Type B pancreatic cell (in vitro differentiated cells): ENCODE data around the gene CAND2. TPM values are rescaled to one million over a fixed set of nuclear protein-coding genes. Genes with fewer than 3 reads are reported as not detected.
"Not testable (repeated sequence)": the region's sequence is repeated elsewhere in the genome, so short reads cannot be mapped to it uniquely, and the experiment has no call there.

Experiments used
- DNase-seq: peaks from one replicate; pipeline ENCODE4 v3.0.0; 2021; ENCODE audit warnings: mixed read lengths; ENCODE audit not compliant: unreplicated experiment; ENCODE audit errors: extremely low spot score
- H3K27ac Mint-ChIP-seq: 2 replicates; pipeline ENCODE4 v1.8.0; 2021; ENCODE audit warnings: mild to moderate bottlenecking, mixed read lengths
- H3K27me3 Mint-ChIP-seq: 2 replicates; pipeline ENCODE4 v1.8.0; 2021; ENCODE audit warnings: mixed read lengths
- H3K36me3 Mint-ChIP-seq: 2 replicates; pipeline ENCODE4 v1.8.0; 2021; ENCODE audit warnings: mixed read lengths
- H3K4me1 Mint-ChIP-seq: one replicate; pipeline ENCODE4 v1.8.0; 2021; ENCODE audit warnings: mixed read lengths; ENCODE audit not compliant: unreplicated experiment
- H3K4me3 Mint-ChIP-seq: 2 replicates; pipeline ENCODE4 v1.8.0; 2021; ENCODE audit warnings: mild to moderate bottlenecking, mixed read lengths
- H3K9me3 Mint-ChIP-seq: 2 replicates; pipeline ENCODE4 v1.8.0; 2021; ENCODE audit warnings: mixed read lengths
- total RNA-seq: library from RNA; stranded (reverse); gene quantifications from 2 replicates; pipeline ENCODE4 v1.2.1, GENCODE V29; 2021; ENCODE audit warnings: low replicate concordance
- TF ChIP-seq, protein P1 (sequence below): fragments of 200-600 bp; sonication (generic); conservative IDR thresholded peaks from 2 replicates; pipeline ENCODE4 v1.5.0; 2021; ENCODE audit warnings: antibody characterized with exemption, mild to moderate bottlenecking

The CAND2 gene
- total RNA-seq, 1 donor from 2014 or later: 11.1 TPM

- H3K27me3 Mint-ChIP-seq: peaks cover 12% of the 10 kb centered on the region
- no peaks in the 10 kb centered on the region for H3K9me3 Mint-ChIP-seq
- H3K27ac Mint-ChIP-seq: no peak overlapping the region
- H3K4me3 Mint-ChIP-seq: no peak overlapping the region
- DNase-seq: no peak
- H3K36me3 Mint-ChIP-seq: no peaks in the 10 kb centered on the region
- H3K4me1 Mint-ChIP-seq: peaks cover 18% of the 10 kb centered on the region
- TF ChIP-seq, protein P1, sequence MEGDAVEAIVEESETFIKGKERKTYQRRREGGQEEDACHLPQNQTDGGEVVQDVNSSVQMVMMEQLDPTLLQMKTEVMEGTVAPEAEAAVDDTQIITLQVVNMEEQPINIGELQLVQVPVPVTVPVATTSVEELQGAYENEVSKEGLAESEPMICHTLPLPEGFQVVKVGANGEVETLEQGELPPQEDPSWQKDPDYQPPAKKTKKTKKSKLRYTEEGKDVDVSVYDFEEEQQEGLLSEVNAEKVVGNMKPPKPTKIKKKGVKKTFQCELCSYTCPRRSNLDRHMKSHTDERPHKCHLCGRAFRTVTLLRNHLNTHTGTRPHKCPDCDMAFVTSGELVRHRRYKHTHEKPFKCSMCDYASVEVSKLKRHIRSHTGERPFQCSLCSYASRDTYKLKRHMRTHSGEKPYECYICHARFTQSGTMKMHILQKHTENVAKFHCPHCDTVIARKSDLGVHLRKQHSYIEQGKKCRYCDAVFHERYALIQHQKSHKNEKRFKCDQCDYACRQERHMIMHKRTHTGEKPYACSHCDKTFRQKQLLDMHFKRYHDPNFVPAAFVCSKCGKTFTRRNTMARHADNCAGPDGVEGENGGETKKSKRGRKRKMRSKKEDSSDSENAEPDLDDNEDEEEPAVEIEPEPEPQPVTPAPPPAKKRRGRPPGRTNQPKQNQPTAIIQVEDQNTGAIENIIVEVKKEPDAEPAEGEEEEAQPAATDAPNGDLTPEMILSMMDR: no peak
Observed at GRCh38 chr3:12780751-12781150, 15.7 kb upstream of the CAND2 start.

DNA sequence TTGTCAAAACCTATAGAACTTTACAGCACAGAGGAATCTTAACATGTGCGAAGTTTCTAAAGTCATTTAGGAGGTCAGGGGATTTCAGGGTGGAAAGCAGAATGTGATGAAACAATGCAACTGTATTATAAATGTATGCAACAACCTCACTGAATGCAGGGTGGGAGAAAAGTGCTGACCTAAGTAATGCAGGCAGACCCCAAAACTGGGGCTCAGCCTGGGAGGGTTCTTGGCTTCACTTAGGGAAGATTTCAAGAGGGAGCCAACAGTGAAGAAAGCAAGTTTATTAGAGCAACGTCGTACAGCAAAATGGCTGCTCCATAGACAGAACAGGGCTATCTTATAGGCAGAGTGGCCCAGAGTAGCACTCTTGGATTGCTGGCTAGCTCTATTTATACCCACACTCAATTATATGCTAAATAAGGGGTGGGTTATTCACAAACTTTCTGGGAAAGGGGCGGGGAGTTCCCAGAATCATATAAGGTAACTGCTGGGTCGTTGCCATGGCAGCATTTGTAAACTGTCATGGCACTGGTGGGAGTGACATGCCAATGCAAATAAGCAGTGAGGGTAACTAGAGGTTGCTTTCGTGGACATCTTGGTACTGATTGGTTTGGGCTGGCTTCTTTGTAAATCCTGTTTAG lies 14.2 kb upstream of the CAND2 start:
- H3K27ac Mint-ChIP-seq: no peak overlapping the region
- TF ChIP-seq, protein P1: no peak

DNA sequence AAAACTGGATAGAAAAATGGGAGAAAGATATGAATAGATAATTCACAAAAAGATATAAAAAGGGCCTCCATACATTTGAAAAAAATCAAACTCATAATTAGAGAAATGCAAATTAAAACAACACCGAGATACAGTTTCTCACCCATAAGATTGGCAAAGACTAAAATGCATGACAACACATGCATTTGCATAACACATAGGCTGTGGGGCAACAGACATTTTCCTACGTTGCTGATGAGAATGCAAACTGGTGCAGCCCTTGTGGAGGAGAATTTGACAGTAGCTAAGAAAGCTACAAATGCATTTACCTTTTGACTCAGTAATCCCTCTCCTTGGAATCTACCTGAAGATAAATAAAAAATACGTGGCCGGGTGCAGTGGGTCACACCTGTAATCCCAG lies 11.4 kb upstream of the CAND2 start:
- Mint-ChIP-seq H3K27ac (no peak overlapping the region), H3K27me3 (peaks cover 12% of the 10 kb centered on the region)

More for the DNA sequence above, 14.2 kb upstream of the CAND2 start:
- no peak overlapping the region for H3K4me3 Mint-ChIP-seq
- peaks cover 12% of the 10 kb centered on the region for H3K27me3 Mint-ChIP-seq
- DNase-seq: no peak
- H3K9me3 Mint-ChIP-seq: no peaks in the 10 kb centered on the region
- peaks cover 18% of the 10 kb centered on the region for H3K4me1 Mint-ChIP-seq
- H3K36me3 Mint-ChIP-seq: no peaks in the 10 kb centered on the region

GRCh38 chr3:12787346-12787745 lies 9.1 kb upstream of the CAND2 start:
- not testable (repeated sequence) for H3K36me3 Mint-ChIP-seq, H3K9me3 Mint-ChIP-seq, H3K27ac Mint-ChIP-seq, H3K4me3 Mint-ChIP-seq, H3K4me1 Mint-ChIP-seq
- TF ChIP-seq, protein P1: peak; percentile 69
- DNase-seq: peak; percentile 78
- peaks cover 12% of the 10 kb centered on the region for H3K27me3 Mint-ChIP-seq

More for the DNA sequence above, 11.4 kb upstream of the CAND2 start:
- H3K4me3 Mint-ChIP-seq: no peak overlapping the region
- no peak for DNase-seq
- H3K36me3 Mint-ChIP-seq: no peaks in the 10 kb centered on the region
- no peaks in the 10 kb centered on the region for H3K9me3 Mint-ChIP-seq
- TF ChIP-seq, protein P1: no peak
- H3K4me1 Mint-ChIP-seq: peaks cover 18% of the 10 kb centered on the region

GRCh38 chr3:12787967-12788690 lies 8.4 kb upstream of the CAND2 start:
- not testable (repeated sequence) for H3K4me1 Mint-ChIP-seq, DNase-seq, H3K9me3 Mint-ChIP-seq, H3K36me3 Mint-ChIP-seq, H3K27ac Mint-ChIP-seq, H3K4me3 Mint-ChIP-seq
- H3K27me3 Mint-ChIP-seq: peaks cover 12% of the 10 kb centered on the region

GRCh38 chr3:12791430-12791829 lies 5.0 kb upstream of the CAND2 start:
- no peak for DNase-seq
- no peaks in the 10 kb centered on the region for H3K27me3 Mint-ChIP-seq
- H3K36me3 Mint-ChIP-seq: no peaks in the 10 kb centered on the region
- no peak overlapping the region for H3K27ac Mint-ChIP-seq
- H3K4me1 Mint-ChIP-seq: no peaks in the 10 kb centered on the region
- no peaks in the 10 kb centered on the region for H3K9me3 Mint-ChIP-seq
- no peak overlapping the region for H3K4me3 Mint-ChIP-seq
- TF ChIP-seq, protein P1: no peak
